GM12892 (cell line): ENCODE results near the gene SMIM17.

Source experiments
- DNase-seq: peaks from one replicate; pipeline ENCODE4 v3.0.0; 2011; ENCODE audit not compliant: insufficient read length
- FAIRE-seq: peaks from 2 replicates; lab custom pipeline; 2011; peaks lifted over from hg19 to GRCh38; lab: Jason Lieb, UNC
- POLR2A ChIP-seq: IDR thresholded peaks from 2 replicates; pipeline ENCODE4 v1.6.1; 2011; ENCODE audit warnings: low read depth, low read length, control low read depth
- POLR2AphosphoS5 ChIP-seq: IDR thresholded peaks from 2 replicates; pipeline ENCODE4 v1.6.1; 2011; ENCODE audit warnings: low read depth, low read length, control low read depth
- TAF1 ChIP-seq: IDR thresholded peaks from 2 replicates; pipeline ENCODE4 v1.6.1; 2011; ENCODE audit warnings: low read depth, mild to moderate bottlenecking, control low read depth, low read length, borderline replicate concordance

SMIM17 gene

GRCh38 chr19:56692206-56692895 lies 49.4 kb downstream of the SMIM17 start:
- FAIRE-seq (no peak), DNase-seq (no peak)
- TF ChIP-seq POLR2A (no peak), POLR2AphosphoS5 (no peak), TAF1 (no peak)

GRCh38 chr19:56699552-56699951 lies 56.6 kb downstream of the SMIM17 start:
- no peak for DNase-seq
- TF ChIP-seq TAF1, result no peak
- TF ChIP-seq POLR2AphosphoS5, result no peak
- no peak for TF ChIP-seq POLR2A
- FAIRE-seq, result no peak

GRCh38 chr19:56701895-56702294 lies 58.9 kb downstream of the SMIM17 start:
- TF ChIP-seq TAF1 (no peak), POLR2A (no peak), POLR2AphosphoS5 (no peak)
- no peak for FAIRE-seq
- DNase-seq, result no peak

GRCh38 chr19:56705939-56706338 lies 63.0 kb downstream of the SMIM17 start:
- TF ChIP-seq POLR2AphosphoS5 (no peak), TAF1 (no peak), POLR2A (no peak)

More at GRCh38 chr19:56705939-56706338, 63.0 kb downstream of the SMIM17 start:
- DNase-seq (no peak), FAIRE-seq (no peak)
